Fibroblast of villous mesenchyme (primary cell): ENCODE measurements around the gene HMX1. TPM values are rescaled to one million over a fixed set of nuclear protein-coding genes. Genes with fewer than 3 reads are reported as not detected.

Source experiments
- DNase-seq: peaks from one replicate; pipeline ENCODE4 v3.0.0-alpha.2; 2010; ENCODE audit warnings: low read depth
- H3K4me3 ChIP-seq: 2 replicates; pipeline ENCODE4 v1.5.1; 2011; ENCODE audit warnings: low read depth, mild to moderate bottlenecking, low read length
- CTCF ChIP-seq: IDR thresholded peaks from 2 replicates; pipeline ENCODE4 v1.5.1; 2012; ENCODE audit warnings: low read depth, mild to moderate bottlenecking, low read length; ENCODE audit not compliant: insufficient read depth
- total RNA-seq: library from RNA; depleted of rRNA; stranded (reverse); fragments of >200 nt; gene quantifications from 2 replicates; pipeline ENCODE4 v1.2.3, GENCODE V29; 2012

Gene HMX1
- total RNA-seq, 1 donor, result not detected

GRCh38 chr4:8869002-8869897 lies 2.4 kb downstream of the HMX1 start:
- TF ChIP-seq CTCF, result no peak
- H3K4me3 ChIP-seq, result no peak overlapping the region
- DNase-seq, result no peak

- no peak for TF ChIP-seq CTCF
These were observed 3.2 kb downstream of the HMX1 start for GRCh38 chr4:8868321-8869001.

GRCh38 chr4:8867624-8868320 lies 3.9 kb downstream of the HMX1 start:
- H3K4me3 ChIP-seq, result no peak overlapping the region
- no peak for TF ChIP-seq CTCF
- no peak for DNase-seq

More at GRCh38 chr4:8868321-8869001, 3.2 kb downstream of the HMX1 start:
- H3K4me3 ChIP-seq, result no peak overlapping the region
- no peak for DNase-seq

- DNase-seq, result no peak
- no peak for TF ChIP-seq CTCF
- no peak overlapping the region for H3K4me3 ChIP-seq
These were observed 4.6 kb downstream of the HMX1 start for GRCh38 chr4:8866828-8867623.

GRCh38 chr4:8866421-8866820 lies 5.2 kb downstream of the HMX1 start:
- DNase-seq, result no peak
- no peak for TF ChIP-seq CTCF
- no peak overlapping the region for H3K4me3 ChIP-seq

GRCh38 chr4:8865681-8866310 lies 5.8 kb downstream of the HMX1 start:
- TF ChIP-seq CTCF, result no peak
- no peak overlapping the region for H3K4me3 ChIP-seq
- no peak for DNase-seq
